GM12875 (cell line): ENCODE measurements around the gene MKLN1.

Experiments
- H3K4me3 ChIP-seq: one replicate; pipeline ENCODE4 v1.5.1; 2011; ENCODE audit warnings: low read depth, low read length, control low read depth
- CTCF ChIP-seq: IDR thresholded peaks from 2 replicates; pipeline ENCODE4 v1.5.1; 2011; ENCODE audit warnings: low read depth, mild to moderate bottlenecking, control low read depth, inconsistent platforms, low read length, moderate library complexity, borderline replicate concordance; ENCODE audit not compliant: insufficient read depth

The MKLN1 gene

GRCh38 chr7:131538071-131538812 lies 210.6 kb downstream of the MKLN1 start:
- H3K4me3 ChIP-seq, result no peak overlapping the region
- TF ChIP-seq CTCF, result no peak

GRCh38 chr7:131538813-131539179 lies 211.1 kb downstream of the MKLN1 start:
- TF ChIP-seq CTCF, result no peak
- no peak overlapping the region for H3K4me3 ChIP-seq

GRCh38 chr7:131540491-131541162 lies 213.0 kb downstream of the MKLN1 start:
- no peak overlapping the region for H3K4me3 ChIP-seq
- no peak for TF ChIP-seq CTCF

- no peak for TF ChIP-seq CTCF
Observed at GRCh38 chr7:131543298-131543697, 215.6 kb downstream of the MKLN1 start.

GRCh38 chr7:131544021-131544420 lies 216.3 kb downstream of the MKLN1 start:
- H3K4me3 ChIP-seq, result no peak overlapping the region
- TF ChIP-seq CTCF, result no peak

More at GRCh38 chr7:131543298-131543697, 215.6 kb downstream of the MKLN1 start:
- H3K4me3 ChIP-seq, result no peak overlapping the region

GRCh38 chr7:131544449-131545301 lies 217.0 kb downstream of the MKLN1 start:
- H3K4me3 ChIP-seq, result no peak overlapping the region
- peak; percentile 17; the same call in 1 of the 2 replicates for TF ChIP-seq CTCF
